GM13977 (cell line): ENCODE measurements around the gene FRAT2.
"Not testable (repeated sequence)": the region's sequence is repeated elsewhere in the genome, so short reads cannot be mapped to it uniquely, and the experiment has no call there.

Experiments
- DNase-seq: peaks from one replicate; pipeline ENCODE4 v3.0.0; 2012; ENCODE audit warnings: low spot score
- in situ Hi-C: fragments of 300-500 bp; cut with MboI; formaldehyde crosslinking; loops from one replicate; pipeline ENCODE4 v1.12.0; 2022; ENCODE audit warnings: low sequenced_read_pairs, low pct_unique_long_range_greater_than_20kb, mixed read lengths, inconsistent platforms; ENCODE audit not compliant: unreplicated experiment
- TF ChIP-seq, protein P1 (sequence below): IDR thresholded peaks from 2 replicates; pipeline ENCODE4 v1.5.1; 2012; ENCODE audit warnings: mild to moderate bottlenecking, control low read depth; ENCODE audit not compliant: insufficient read depth; ENCODE audit errors: extremely low read depth, missing control alignments

FRAT2 gene

DNA sequence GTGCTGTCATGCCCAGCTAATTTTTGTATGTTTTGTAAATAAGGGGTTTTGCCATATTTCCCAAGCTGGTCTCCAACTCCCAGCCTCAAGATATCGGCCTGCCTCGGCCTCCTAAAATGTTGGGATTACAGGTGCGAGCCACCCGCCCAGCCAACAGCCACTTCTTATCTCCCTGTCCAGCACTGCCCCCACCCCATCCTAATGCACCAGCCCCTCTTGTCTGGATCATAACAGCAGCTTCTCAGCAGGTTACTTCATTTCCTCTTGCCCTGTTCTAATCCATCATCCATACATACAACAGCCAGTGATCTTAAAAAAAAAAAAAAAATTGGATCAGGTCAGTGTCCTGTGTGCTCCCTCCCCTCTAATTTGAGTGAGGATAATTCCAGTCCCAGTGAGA lies 12.8 kb upstream of the FRAT2 start:
- in situ Hi-C loops, result no loop called here
- no peak for DNase-seq
- TF ChIP-seq, protein P1, sequence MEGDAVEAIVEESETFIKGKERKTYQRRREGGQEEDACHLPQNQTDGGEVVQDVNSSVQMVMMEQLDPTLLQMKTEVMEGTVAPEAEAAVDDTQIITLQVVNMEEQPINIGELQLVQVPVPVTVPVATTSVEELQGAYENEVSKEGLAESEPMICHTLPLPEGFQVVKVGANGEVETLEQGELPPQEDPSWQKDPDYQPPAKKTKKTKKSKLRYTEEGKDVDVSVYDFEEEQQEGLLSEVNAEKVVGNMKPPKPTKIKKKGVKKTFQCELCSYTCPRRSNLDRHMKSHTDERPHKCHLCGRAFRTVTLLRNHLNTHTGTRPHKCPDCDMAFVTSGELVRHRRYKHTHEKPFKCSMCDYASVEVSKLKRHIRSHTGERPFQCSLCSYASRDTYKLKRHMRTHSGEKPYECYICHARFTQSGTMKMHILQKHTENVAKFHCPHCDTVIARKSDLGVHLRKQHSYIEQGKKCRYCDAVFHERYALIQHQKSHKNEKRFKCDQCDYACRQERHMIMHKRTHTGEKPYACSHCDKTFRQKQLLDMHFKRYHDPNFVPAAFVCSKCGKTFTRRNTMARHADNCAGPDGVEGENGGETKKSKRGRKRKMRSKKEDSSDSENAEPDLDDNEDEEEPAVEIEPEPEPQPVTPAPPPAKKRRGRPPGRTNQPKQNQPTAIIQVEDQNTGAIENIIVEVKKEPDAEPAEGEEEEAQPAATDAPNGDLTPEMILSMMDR, result no peak

DNA sequence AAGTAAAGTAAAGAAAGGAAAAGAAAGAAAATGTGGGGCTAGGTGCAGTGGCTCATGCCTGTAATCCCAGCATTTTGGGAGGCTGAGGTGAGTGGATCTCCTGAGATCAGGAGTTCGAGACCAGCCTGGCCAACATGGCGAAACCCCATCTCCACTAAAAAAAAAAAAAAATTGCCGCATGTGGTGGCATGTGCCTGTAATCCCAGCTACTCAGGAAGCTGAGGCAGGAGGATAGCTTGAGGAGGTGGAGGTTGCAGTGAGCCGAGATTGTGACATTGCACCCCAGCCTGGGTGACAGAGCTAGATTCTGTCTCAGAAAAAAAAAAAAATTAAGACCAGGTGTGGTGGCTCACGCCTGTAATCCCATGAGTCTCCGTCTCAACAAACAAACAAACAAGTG lies 9.1 kb upstream of the FRAT2 start:
- in situ Hi-C loops, DNase-seq: not testable (repeated sequence)

DNA sequence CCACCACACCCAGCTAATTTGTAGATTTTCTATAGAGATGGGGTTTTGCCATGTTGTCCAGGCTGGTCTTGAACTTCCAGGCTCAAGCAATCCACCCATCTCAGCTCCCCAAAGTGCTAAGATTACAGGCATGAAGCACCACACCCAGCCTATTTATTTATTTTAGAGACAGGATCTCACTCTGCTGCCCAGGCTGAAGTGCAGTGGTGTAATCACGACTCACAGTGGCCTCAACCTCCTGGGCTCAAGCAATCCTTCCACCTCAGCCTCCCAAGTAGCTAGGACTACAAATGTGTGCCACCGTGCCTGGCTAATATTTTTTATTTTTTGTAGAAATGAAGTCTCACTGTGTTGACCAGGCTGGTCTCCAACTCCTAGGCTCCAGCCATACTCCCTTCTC lies 6.9 kb upstream of the FRAT2 start:
- TF ChIP-seq, protein P1, result no peak
- in situ Hi-C loops, result no loop called here
- no peak for DNase-seq

DNA sequence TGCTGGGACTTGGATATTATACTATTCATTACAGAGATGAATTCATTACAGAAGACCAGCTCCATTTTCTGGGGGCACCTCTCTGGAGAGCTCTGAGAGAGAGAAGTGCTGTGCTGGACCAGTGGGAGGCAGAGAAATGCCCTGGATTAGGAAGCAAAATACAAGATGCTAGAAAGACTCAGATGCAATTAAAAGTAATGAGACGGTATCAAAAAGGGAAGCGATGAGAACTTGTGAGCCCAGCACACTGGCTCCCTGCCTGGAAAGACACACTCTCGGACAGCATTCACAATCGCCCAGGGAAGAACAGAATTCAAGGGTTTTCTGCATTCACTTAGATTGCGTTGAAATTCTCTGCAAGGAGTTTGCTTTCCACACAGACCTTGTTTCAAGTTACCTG lies 3.5 kb upstream of the FRAT2 start:
- no peak for DNase-seq
- TF ChIP-seq, protein P1, result no peak
- in situ Hi-C loops, result no loop called here

DNA sequence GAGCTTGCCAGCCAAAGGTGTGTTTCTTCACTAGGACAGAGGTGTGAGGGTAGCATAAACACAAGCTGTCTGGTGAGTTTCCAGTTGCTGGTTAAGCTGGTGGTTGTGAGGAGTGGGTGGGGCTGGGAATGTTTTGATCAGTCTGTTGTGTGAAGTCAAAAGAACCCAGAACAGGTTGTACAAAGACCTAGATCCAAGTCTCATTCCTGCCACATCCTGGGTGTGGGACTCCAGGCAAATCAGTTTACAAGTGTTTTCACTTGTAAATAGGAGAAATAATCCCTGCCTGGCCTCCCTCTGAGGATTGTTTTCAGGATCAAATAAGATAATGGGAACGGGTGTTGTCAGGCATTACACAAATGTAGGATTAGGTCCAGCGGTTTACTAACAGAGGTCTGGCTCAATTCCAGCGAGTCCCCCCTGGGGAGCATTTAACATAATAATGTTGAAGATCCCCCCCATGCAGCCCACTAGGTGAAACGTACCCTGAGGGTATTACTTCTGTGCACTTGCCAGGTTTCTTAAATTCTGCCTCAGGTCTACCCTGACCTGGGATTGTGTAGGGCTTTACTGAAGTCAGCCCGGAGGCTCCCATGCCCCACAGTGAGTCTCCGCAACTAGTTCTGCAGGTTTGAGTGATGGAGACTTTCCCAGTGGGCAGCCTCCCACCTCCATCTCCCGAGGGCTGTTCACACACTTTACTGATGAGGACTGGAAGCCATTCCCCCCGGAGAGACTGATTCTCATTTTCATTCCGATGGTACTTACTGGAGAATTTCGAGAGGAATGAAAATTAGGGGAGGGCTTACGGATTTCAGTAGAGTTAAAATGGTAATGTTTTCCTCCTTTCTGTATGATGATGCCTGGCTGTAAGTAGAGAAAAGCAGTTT lies 2.7 kb upstream of the FRAT2 start:
- DNase-seq, result no peak
- in situ Hi-C loops, result no loop called here
- TF ChIP-seq, protein P1, result no peak

DNA sequence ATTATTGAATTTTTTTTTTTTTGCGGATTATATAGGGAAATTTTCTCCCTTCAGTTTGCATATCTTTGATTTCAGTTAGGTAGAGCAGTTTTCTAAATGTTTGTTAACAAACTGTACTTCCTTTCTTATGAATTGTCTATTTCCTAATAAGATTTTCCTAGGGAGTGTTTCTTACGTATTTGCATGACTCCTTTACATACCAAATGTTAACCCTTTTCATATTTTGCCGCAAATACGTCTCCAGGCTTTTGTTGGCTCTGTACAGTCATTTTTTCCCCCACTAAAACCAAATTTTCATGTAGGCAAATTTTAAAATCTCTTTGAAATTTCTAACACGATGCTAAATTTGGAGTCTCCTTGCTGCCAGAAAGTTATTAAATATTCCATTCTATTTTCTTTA lies 1.9 kb upstream of the FRAT2 start:
- TF ChIP-seq, protein P1, result no peak
- in situ Hi-C loops, result no loop called here
- no peak for DNase-seq

DNA sequence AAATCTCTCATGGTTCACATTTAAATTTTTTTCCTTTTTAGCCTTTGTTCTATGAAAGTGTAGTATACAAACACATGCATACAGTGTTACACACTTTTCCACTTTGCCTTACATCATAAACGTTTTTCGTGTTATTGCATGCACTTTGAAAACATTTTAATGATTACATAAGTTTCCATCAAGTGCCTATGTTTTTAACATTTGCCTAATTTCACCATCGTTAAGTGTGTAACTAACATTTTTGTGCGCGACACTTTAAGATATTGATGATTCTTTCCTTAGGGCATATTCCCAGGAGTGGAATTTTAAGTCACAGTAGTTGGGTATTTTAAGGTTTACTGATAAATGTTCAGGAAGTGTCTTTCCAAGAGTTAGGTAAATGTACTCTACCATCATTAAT lies 1.5 kb upstream of the FRAT2 start:
- no peak for DNase-seq
- in situ Hi-C loops, result no loop called here
- TF ChIP-seq, protein P1, result no peak
